ENCODE data around the gene KIF22. TPM values are rescaled to one million over a fixed set of nuclear protein-coding genes. Genes with fewer than 3 reads are reported as not detected.

KIF22 gene
- total and polyA plus RNA-seq, 9 of the 15 experiments (the other 6 are each of a cell fraction or from before 2014, with no cell fraction given): 8.7 to 232 (median 131) TPM

- TF ChIP-seq HLTF (IDR thresholded peaks at IDR 0.05): no peak; the same call in 1 of the 2 replicates
- TF ChIP-seq CREM (IDR thresholded peaks at IDR 0.05; ENCODE audit: low read depth): peak; percentile 86
- TF ChIP-seq EP300 (IDR thresholded peaks at IDR 0.05; ENCODE audit: low read length): peak; percentile 91
- no peak for TF ChIP-seq ARHGAP35 (IDR thresholded peaks at IDR 0.05; ENCODE audit: partially characterized antibody)
- TF ChIP-seq BCL6 (CRISPR knock-in tag; IDR thresholded peaks at IDR 0.05): no peak
- TF ChIP-seq FOXO4 (CRISPR knock-in tag; IDR thresholded peaks at IDR 0.05): peak; percentile 76; the same call in 1 of the 2 replicates
- no peak; the same call in 1 of the 2 replicates for TF ChIP-seq ZNF449 (CRISPR knock-in tag; IDR thresholded peaks at IDR 0.05)
- TF ChIP-seq JUNB (CRISPR knock-in tag; conservative IDR thresholded peaks at IDR 0.05): no peak
- TF ChIP-seq ZNF785 (CRISPR knock-in tag; IDR thresholded peaks at IDR 0.05): no peak
- no peak for TF ChIP-seq MAFF (IDR thresholded peaks at IDR 0.05; ENCODE audit: low read length)
- TF ChIP-seq NFRKB (IDR thresholded peaks at IDR 0.05; ENCODE audit: low read depth): peak; percentile 94
- TF ChIP-seq FOXK1 (CRISPR knock-in tag; IDR thresholded peaks at IDR 0.05; ENCODE audit: borderline replicate concordance): no peak; the same call in 1 of the 2 replicates
- TF ChIP-seq HNRNPL (IDR thresholded peaks at IDR 0.05; ENCODE audit: low read depth, low read length): no peak
- no peak; the same call in 1 of the 2 replicates for TF ChIP-seq LEF1 (IDR thresholded peaks at IDR 0.05)
- TF ChIP-seq KHSRP (IDR thresholded peaks at IDR 0.05): no peak
- TF ChIP-seq, protein P1, sequence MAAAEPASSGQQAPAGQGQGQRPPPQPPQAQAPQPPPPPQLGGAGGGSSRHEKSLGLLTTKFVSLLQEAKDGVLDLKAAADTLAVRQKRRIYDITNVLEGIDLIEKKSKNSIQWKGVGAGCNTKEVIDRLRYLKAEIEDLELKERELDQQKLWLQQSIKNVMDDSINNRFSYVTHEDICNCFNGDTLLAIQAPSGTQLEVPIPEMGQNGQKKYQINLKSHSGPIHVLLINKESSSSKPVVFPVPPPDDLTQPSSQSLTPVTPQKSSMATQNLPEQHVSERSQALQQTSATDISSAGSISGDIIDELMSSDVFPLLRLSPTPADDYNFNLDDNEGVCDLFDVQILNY (CRISPR knock-in tag; IDR thresholded peaks at IDR 0.05): 0 out of 2 replicates have a peak, but pooled peaks have one; percentile 22
- TF ChIP-seq NCOA2 (IDR thresholded peaks at IDR 0.05; ENCODE audit: partially characterized antibody in 2 of 2): no peak
- peak; percentile 97 for TF ChIP-seq ERF (CRISPR knock-in tag; IDR thresholded peaks at IDR 0.05)
- 0 out of 2 replicates have a peak, but pooled peaks have one; percentile 62 for TF ChIP-seq KLF1 (tag; IDR thresholded peaks at IDR 0.05)
- peak; percentile 55; the same call in 1 of the 2 replicates for TF ChIP-seq CBX1 (IDR thresholded peaks at IDR 0.05; ENCODE audit: low read depth)
- TF ChIP-seq, protein P2, sequence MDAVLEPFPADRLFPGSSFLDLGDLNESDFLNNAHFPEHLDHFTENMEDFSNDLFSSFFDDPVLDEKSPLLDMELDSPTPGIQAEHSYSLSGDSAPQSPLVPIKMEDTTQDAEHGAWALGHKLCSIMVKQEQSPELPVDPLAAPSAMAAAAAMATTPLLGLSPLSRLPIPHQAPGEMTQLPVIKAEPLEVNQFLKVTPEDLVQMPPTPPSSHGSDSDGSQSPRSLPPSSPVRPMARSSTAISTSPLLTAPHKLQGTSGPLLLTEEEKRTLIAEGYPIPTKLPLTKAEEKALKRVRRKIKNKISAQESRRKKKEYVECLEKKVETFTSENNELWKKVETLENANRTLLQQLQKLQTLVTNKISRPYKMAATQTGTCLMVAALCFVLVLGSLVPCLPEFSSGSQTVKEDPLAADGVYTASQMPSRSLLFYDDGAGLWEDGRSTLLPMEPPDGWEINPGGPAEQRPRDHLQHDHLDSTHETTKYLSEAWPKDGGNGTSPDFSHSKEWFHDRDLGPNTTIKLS (IDR thresholded peaks at IDR 0.05; ENCODE audit: borderline replicate concordance, low read depth): no peak; the same call in 1 of the 2 replicates
- no peak for TF ChIP-seq ZNF79 (CRISPR knock-in tag; IDR thresholded peaks at IDR 0.05; ENCODE audit: low read depth)
- TF ChIP-seq ATF2 (CRISPR knock-in tag; IDR thresholded peaks at IDR 0.05): no peak
Observed at GRCh38 chr16:29805232-29806098, 14.9 kb downstream of the KIF22 start (continued).

All from K562 (cell line).